GM23338 (cell line): ENCODE results near the gene GRK7. TPM values are rescaled to one million over a fixed set of nuclear protein-coding genes. Genes with fewer than 3 reads are reported as not detected.

Experiments
- EZH2 ChIP-seq: fragments of 200-600 bp; sonication (generic); IDR thresholded peaks from one replicate; pipeline ENCODE4 v1.8.0; 2017; ENCODE audit warnings: antibody characterized with exemption, mild to moderate bottlenecking, low read depth; ENCODE audit not compliant: unreplicated experiment
- JUNB ChIP-seq: IDR thresholded peaks from one replicate; pipeline ENCODE4 v1.6.1; 2016; ENCODE audit warnings: antibody characterized with exemption; ENCODE audit not compliant: unreplicated experiment
- POLR2AphosphoS5 ChIP-seq: IDR thresholded peaks from 2 replicates; pipeline ENCODE4 v1.6.1; 2016; ENCODE audit warnings: antibody characterized with exemption, low read depth
- REST ChIP-seq: IDR thresholded peaks from one replicate; pipeline ENCODE4 v1.6.1; 2018; ENCODE audit warnings: antibody characterized with exemption; ENCODE audit not compliant: unreplicated experiment
- STAT1 ChIP-seq: IDR thresholded peaks from one replicate; pipeline ENCODE4 v1.6.1; 2016; ENCODE audit warnings: antibody characterized with exemption; ENCODE audit not compliant: unreplicated experiment
- ZNF114 ChIP-seq: fragments of 250-450 bp; sonication (Bioruptor Pico); IDR thresholded peaks from 2 replicates; pipeline ENCODE4 v1.5.0; 2020; ENCODE audit warnings: mild to moderate bottlenecking, moderate library complexity
- polyA plus RNA-seq: library from polyadenylated mRNA; unstranded; fragments of >200 nt; fragmentation: Nextera tagmentation; extraction: Ambion mirVana; gene quantifications from 2 replicates; pipeline ENCODE4 v1.2.1, GENCODE V29; 2016
- total RNA-seq: library from RNA; depleted of rRNA; stranded (reverse); fragments of >200 nt; shearing (Covaris generic); gene quantifications from 2 replicates; pipeline ENCODE4 v1.2.3, GENCODE V29; 2014
- TF ChIP-seq, protein P1 (sequence below): fragments of 250-450 bp; sonication (Bioruptor Pico); IDR thresholded peaks from 2 replicates; pipeline ENCODE4 v1.5.0; 2020; ENCODE audit warnings: mild to moderate bottlenecking, moderate library complexity

GRK7 gene
- total and polyA plus RNA-seq, 2 experiments from 2014 or later, result not detected

- TF ChIP-seq, protein P1, sequence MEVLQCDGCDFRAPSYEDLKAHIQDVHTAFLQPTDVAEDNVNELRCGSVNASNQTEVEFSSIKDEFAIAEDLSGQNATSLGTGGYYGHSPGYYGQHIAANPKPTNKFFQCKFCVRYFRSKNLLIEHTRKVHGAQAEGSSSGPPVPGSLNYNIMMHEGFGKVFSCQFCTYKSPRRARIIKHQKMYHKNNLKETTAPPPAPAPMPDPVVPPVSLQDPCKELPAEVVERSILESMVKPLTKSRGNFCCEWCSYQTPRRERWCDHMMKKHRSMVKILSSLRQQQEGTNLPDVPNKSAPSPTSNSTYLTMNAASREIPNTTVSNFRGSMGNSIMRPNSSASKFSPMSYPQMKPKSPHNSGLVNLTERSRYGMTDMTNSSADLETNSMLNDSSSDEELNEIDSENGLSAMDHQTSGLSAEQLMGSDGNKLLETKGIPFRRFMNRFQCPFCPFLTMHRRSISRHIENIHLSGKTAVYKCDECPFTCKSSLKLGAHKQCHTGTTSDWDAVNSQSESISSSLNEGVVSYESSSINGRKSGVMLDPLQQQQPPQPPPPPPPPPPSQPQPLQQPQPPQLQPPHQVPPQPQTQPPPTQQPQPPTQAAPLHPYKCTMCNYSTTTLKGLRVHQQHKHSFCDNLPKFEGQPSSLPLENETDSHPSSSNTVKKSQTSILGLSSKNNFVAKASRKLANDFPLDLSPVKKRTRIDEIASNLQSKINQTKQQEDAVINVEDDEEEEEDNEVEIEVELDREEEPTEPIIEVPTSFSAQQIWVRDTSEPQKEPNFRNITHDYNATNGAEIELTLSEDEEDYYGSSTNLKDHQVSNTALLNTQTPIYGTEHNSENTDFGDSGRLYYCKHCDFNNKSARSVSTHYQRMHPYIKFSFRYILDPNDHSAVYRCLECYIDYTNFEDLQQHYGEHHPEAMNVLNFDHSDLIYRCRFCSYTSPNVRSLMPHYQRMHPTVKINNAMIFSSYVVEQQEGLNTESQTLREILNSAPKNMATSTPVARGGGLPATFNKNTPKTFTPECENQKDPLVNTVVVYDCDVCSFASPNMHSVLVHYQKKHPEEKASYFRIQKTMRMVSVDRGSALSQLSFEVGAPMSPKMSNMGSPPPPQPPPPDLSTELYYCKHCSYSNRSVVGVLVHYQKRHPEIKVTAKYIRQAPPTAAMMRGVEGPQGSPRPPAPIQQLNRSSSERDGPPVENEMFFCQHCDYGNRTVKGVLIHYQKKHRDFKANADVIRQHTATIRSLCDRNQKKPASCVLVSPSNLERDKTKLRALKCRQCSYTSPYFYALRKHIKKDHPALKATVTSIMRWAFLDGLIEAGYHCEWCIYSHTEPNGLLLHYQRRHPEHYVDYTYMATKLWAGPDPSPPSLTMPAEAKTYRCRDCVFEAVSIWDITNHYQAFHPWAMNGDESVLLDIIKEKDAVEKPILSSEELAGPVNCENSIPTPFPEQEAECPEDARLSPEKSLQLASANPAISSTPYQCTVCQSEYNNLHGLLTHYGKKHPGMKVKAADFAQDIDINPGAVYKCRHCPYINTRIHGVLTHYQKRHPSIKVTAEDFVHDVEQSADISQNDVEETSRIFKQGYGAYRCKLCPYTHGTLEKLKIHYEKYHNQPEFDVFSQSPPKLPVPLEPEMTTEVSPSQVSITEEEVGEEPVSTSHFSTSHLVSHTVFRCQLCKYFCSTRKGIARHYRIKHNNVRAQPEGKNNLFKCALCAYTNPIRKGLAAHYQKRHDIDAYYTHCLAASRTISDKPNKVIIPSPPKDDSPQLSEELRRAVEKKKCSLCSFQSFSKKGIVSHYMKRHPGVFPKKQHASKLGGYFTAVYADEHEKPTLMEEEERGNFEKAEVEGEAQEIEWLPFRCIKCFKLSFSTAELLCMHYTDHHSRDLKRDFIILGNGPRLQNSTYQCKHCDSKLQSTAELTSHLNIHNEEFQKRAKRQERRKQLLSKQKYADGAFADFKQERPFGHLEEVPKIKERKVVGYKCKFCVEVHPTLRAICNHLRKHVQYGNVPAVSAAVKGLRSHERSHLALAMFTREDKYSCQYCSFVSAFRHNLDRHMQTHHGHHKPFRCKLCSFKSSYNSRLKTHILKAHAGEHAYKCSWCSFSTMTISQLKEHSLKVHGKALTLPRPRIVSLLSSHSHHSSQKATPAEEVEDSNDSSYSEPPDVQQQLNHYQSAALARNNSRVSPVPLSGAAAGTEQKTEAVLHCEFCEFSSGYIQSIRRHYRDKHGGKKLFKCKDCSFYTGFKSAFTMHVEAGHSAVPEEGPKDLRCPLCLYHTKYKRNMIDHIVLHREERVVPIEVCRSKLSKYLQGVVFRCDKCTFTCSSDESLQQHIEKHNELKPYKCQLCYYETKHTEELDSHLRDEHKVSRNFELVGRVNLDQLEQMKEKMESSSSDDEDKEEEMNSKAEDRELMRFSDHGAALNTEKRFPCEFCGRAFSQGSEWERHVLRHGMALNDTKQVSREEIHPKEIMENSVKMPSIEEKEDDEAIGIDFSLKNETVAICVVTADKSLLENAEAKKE (CRISPR knock-in tag), result no peak
- TF ChIP-seq STAT1 (no peak), ZNF114 (CRISPR knock-in tag) (no peak), REST (no peak), JUNB (no peak), EZH2 (no peak), POLR2AphosphoS5 (no peak)
Measured at GRCh38 chr3:141769221-141769894, 6.2 kb downstream of the GRK7 start (continued).
